Esophagus muscularis mucosa (tissue), 4 donors: ENCODE data around the gene KATNAL1. TPM values are rescaled to one million over a fixed set of nuclear protein-coding genes. Genes with fewer than 3 reads are reported as not detected.

Experiments used
- DNase-seq: peaks from one replicate; pipeline ENCODE4 v3.0.0-alpha.2; 2017; ENCODE audit errors: extremely low spot score
- H3K27ac ChIP-seq, 4 donors: fragments of 200-600 bp; sonication (generic); replicated peaks in 1 of 4; 1 replicate in 3 of 4; 2 replicates in 1 of 4; pipeline ENCODE4 v1.5.1; 2016 to 2019; ENCODE audit warnings: mild to moderate bottlenecking in 1 of 4
- H3K27me3 ChIP-seq, 4 donors: fragments of 200-600 bp; sonication (generic); one replicate each; pipeline versions ENCODE4 v1.5.1 to v1.6.0; 2016 to 2019
- H3K36me3 ChIP-seq, 4 donors: fragments of 200-600 bp; sonication (generic); one replicate each; pipeline ENCODE4 v1.5.1; 2016 to 2019
- H3K4me1 ChIP-seq, 4 donors: fragments of 200-600 bp; sonication (generic); one replicate each; pipeline ENCODE4 v1.5.1; 2016 to 2019
- H3K4me3 ChIP-seq, 4 donors: fragments of 200-600 bp; sonication (generic); 1 replicate in 2 of 4; 2 replicates in 2 of 4; pipeline ENCODE4 v1.5.1; 2016 to 2019; ENCODE audit warnings: mild to moderate bottlenecking in 4 of 4, moderate library complexity in 1 of 4
- H3K9me3 ChIP-seq, 4 donors: fragments of 200-600 bp; sonication (generic); 1 replicate in 3 of 4; 2 replicates in 1 of 4; pipeline ENCODE4 v1.5.1; 2016 to 2019
- EP300 ChIP-seq: sonication (generic); formaldehyde crosslinking; IDR thresholded peaks from one replicate; pipeline ENCODE4 v1.6.1; 2017; ENCODE audit warnings: antibody characterized with exemption
- POLR2A ChIP-seq: fragments of 450-650 bp; IDR thresholded peaks from one replicate; pipeline ENCODE4 v1.6.1; 2017; ENCODE audit warnings: antibody characterized with exemption, moderate library complexity, mild to moderate bottlenecking, low read depth
- POLR2AphosphoS5 ChIP-seq, 2 donors: sonication (generic); formaldehyde crosslinking; IDR thresholded peaks; one replicate each; pipeline ENCODE4 v1.6.1; 2017; ENCODE audit warnings: antibody characterized with exemption in 2 of 2
- WGBS: methylation state at CpG from one replicate; pipeline ENCODE4 v1.1.5; 2018; 5-methylcytosine and 5-hydroxymethylcytosine counted together
- intact Hi-C: fragments of 100-400 bp; cut with DNase I; formaldehyde crosslinking; loops from one replicate; pipeline ENCODE4 v1.15.1; 2023
- total RNA-seq, 4 donors: library from RNA; depleted of rRNA; stranded (reverse); fragments of >200 nt; gene quantifications; one replicate each; pipeline versions ENCODE4 v1.1.0 to v1.2.1, GENCODE V29; 2016
- TF ChIP-seq, protein P1 (sequence below), 3 experiments: fragments of 200-600 bp in 2 of 3; fragments of 450-650 bp in 1 of 3; sonication (generic) in 2 of 3; IDR thresholded peaks; one replicate each; pipeline ENCODE4 v1.5.1; 2017 to 2019; ENCODE audit warnings: antibody characterized with exemption in 3 of 3, mild to moderate bottlenecking in 2 of 3, moderate library complexity in 1 of 3

Gene KATNAL1
- total RNA-seq, 4 donors from 2014 or later, result 30.6 to 43.0 (median 40.0) TPM

GRCh38 chr13:30353471-30354215, 46.3 kb upstream of the KATNAL1 start:
- Histone ChIP-seq H3K9me3 (peaks cover 0 to 7% (median 5%) of the 10 kb centered on the region in 4 donors), H3K27ac (no peak overlapping the region), H3K4me3 (no peak overlapping the region), H3K36me3 (no peaks in the 10 kb centered on the region), H3K4me1 (peaks cover 0 to 11% (median 4%) of the 10 kb centered on the region in 4 donors), H3K27me3 (no peaks in the 10 kb centered on the region)
- 88% methylated on average over 4 of the region's 4 CpGs for WGBS
- TF ChIP-seq, protein P1, sequence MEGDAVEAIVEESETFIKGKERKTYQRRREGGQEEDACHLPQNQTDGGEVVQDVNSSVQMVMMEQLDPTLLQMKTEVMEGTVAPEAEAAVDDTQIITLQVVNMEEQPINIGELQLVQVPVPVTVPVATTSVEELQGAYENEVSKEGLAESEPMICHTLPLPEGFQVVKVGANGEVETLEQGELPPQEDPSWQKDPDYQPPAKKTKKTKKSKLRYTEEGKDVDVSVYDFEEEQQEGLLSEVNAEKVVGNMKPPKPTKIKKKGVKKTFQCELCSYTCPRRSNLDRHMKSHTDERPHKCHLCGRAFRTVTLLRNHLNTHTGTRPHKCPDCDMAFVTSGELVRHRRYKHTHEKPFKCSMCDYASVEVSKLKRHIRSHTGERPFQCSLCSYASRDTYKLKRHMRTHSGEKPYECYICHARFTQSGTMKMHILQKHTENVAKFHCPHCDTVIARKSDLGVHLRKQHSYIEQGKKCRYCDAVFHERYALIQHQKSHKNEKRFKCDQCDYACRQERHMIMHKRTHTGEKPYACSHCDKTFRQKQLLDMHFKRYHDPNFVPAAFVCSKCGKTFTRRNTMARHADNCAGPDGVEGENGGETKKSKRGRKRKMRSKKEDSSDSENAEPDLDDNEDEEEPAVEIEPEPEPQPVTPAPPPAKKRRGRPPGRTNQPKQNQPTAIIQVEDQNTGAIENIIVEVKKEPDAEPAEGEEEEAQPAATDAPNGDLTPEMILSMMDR (IDR thresholded peaks at IDR 0.05), result no peak
- no peak for TF ChIP-seq POLR2AphosphoS5 (IDR thresholded peaks at IDR 0.05)
- no peak for TF ChIP-seq POLR2A
- TF ChIP-seq EP300, result no peak
- intact Hi-C loops, result no loop called here
- no peak for DNase-seq

- H3K9me3 ChIP-seq, result peaks cover 0 to 7% (median 5%) of the 10 kb centered on the region in 4 donors
- intact Hi-C loops, result no loop called here
- WGBS, result 94% methylated on average over 4 of the region's 4 CpGs
Measured at GRCh38 chr13:30353060-30353459, 45.7 kb upstream of the KATNAL1 start.

DNA sequence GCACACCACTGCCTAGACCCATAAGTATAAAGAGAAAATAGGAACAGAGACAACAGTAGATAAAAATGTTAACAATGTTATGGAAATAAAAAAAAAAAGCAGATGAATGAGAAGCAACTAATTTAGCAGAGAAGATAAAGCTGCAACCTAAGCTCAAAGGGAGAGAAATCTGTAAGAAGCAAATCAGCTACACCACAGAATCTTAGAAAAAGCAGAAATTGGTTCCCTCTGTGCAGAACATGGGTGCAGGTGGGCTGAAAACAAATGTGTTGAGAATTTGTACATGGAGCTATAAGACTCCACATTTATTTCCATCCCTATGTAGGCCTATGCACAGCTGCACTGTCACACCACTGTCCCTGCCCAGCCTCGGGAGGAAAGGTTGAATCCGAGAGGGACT, 44.8 kb upstream of the KATNAL1 start:
- Histone ChIP-seq H3K27ac (no peak overlapping the region), H3K27me3 (no peaks in the 10 kb centered on the region), H3K36me3 (no peaks in the 10 kb centered on the region), H3K4me1 (peaks cover 0 to 11% (median 4%) of the 10 kb centered on the region in 4 donors), H3K4me3 (no peak overlapping the region), H3K9me3 (peaks cover 0 to 7% (median 5%) of the 10 kb centered on the region in 4 donors)
- DNase-seq, result no peak
- intact Hi-C loops, result no loop called here
- TF ChIP-seq, protein P1 (IDR thresholded peaks at IDR 0.05), result no peak
- TF ChIP-seq POLR2AphosphoS5 (IDR thresholded peaks at IDR 0.05) (no peak), EP300 (no peak), POLR2A (no peak)
- WGBS, result 97% methylated on average over 2 of the region's 2 CpGs

More at GRCh38 chr13:30353060-30353459, 45.7 kb upstream of the KATNAL1 start:
- no peaks in the 10 kb centered on the region for H3K27me3 ChIP-seq
- TF ChIP-seq, protein P1 (IDR thresholded peaks at IDR 0.05), result no peak
- TF ChIP-seq POLR2AphosphoS5 (IDR thresholded peaks at IDR 0.05), result no peak
- TF ChIP-seq POLR2A, result no peak
- no peak for TF ChIP-seq EP300
- H3K27ac ChIP-seq, result no peak overlapping the region
- no peak for DNase-seq
- peaks cover 0 to 11% (median 4%) of the 10 kb centered on the region in 4 donors for H3K4me1 ChIP-seq
- no peak overlapping the region for H3K4me3 ChIP-seq
- H3K36me3 ChIP-seq, result no peaks in the 10 kb centered on the region

DNA sequence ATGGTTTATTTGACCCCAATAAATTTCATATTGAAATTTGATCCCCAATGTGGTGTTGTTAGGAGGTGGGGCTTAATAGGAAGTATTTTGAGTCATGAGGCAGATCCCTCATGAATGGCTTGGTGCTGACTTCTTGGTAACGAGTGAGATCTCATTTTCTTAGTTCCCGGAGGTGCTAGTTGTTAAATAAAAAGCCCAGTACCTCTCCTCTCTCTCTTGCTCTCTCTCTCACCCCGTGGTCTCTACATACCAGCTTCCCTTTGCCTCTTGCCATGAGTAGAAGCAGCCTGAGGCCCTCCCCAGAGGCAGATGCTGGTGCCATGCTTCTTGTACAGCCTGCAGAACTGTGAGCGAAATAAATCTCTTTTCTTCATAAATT, 39.4 kb upstream of the KATNAL1 start:
- no peak overlapping the region for H3K27ac ChIP-seq
- intact Hi-C loops, result no loop called here
- no peak overlapping the region for H3K4me3 ChIP-seq
- WGBS, result 80% methylated on average over 4 of the region's 4 CpGs
- no peak for DNase-seq
- no peaks in the 10 kb centered on the region for H3K36me3 ChIP-seq
- H3K4me1 ChIP-seq, result peaks cover 9 to 14% (median 11%) of the 10 kb centered on the region in 4 donors
- H3K27me3 ChIP-seq, result no peaks in the 10 kb centered on the region
- no peaks in the 10 kb centered on the region for H3K9me3 ChIP-seq
- TF ChIP-seq EP300 (no peak), POLR2A (no peak), POLR2AphosphoS5 (IDR thresholded peaks at IDR 0.05) (no peak)
- TF ChIP-seq, protein P1 (IDR thresholded peaks at IDR 0.05), result no peak
